ENCODE measurements around the gene NUDT3.
"Not testable (repeated sequence)": the region's sequence is repeated elsewhere in the genome, so short reads cannot be mapped to it uniquely, and the experiment has no call there.

NUDT3 gene

GRCh38 chr6:34359418-34360158 lies 32.9 kb downstream of the NUDT3 start:
- H3K4me1 ChIP-seq (ENCODE audit: low read length) = peaks cover 12% of the 10 kb centered on the region
- H3K27me3 ChIP-seq (ENCODE audit: low read depth, low read length) = no peaks in the 10 kb centered on the region
- no peak overlapping the region for H2AFZ ChIP-seq (ENCODE audit: low read depth, low read length)
- H3K4me2 ChIP-seq (ENCODE audit: low read length) = no peak overlapping the region
- H3K9ac ChIP-seq (ENCODE audit: low read length) = no peak overlapping the region
- peaks cover 52% of the 10 kb centered on the region for H3K79me2 ChIP-seq (ENCODE audit: low read length)
- H4K20me1 ChIP-seq (ENCODE audit: insufficient read depth, low read length) = peaks cover 10% of the 10 kb centered on the region; the same call in 1 of the 2 replicates
- H3K27ac ChIP-seq (ENCODE audit: low read length) = no peak overlapping the region
- no peak overlapping the region for H3K4me3 ChIP-seq (ENCODE audit: low read length)
- no peaks in the 10 kb centered on the region for H3K36me3 ChIP-seq (replicated peaks; ENCODE audit: low read depth, low read length)
- TF ChIP-seq CTCF (IDR thresholded peaks at IDR 0.05; ENCODE audit: low read depth, low read length) (no peak), EZH2phosphoT487 (IDR thresholded peaks at IDR 0.05; ENCODE audit: low read depth) (no peak)
- H3K9me3 ChIP-seq (ENCODE audit: insufficient read depth, low read length) = no peaks in the 10 kb centered on the region

- no peak for TF ChIP-seq CTCF (IDR thresholded peaks at IDR 0.05; ENCODE audit: low read depth, low read length)
- TF ChIP-seq EZH2phosphoT487 (IDR thresholded peaks at IDR 0.05; ENCODE audit: low read depth) = no peak
- Histone ChIP-seq H3K9me3 (ENCODE audit: insufficient read depth, low read length) (no peaks in the 10 kb centered on the region), H4K20me1 (ENCODE audit: insufficient read depth, low read length) (peaks cover 9% of the 10 kb centered on the region; the same call in 1 of the 2 replicates), H3K4me2 (ENCODE audit: low read length) (no peak overlapping the region), H3K4me1 (ENCODE audit: low read length) (peaks cover 11% of the 10 kb centered on the region), H3K27ac (ENCODE audit: low read length) (no peak overlapping the region), H3K4me3 (ENCODE audit: low read length) (no peak overlapping the region), H3K9ac (ENCODE audit: low read length) (no peak overlapping the region), H3K36me3 (replicated peaks; ENCODE audit: low read depth, low read length) (no peaks in the 10 kb centered on the region), H2AFZ (ENCODE audit: low read depth, low read length) (no peak overlapping the region), H3K27me3 (ENCODE audit: low read depth, low read length) (no peaks in the 10 kb centered on the region), H3K79me2 (ENCODE audit: low read length) (peaks cover 42% of the 10 kb centered on the region)
Observed at GRCh38 chr6:34358389-34358905, 34.0 kb downstream of the NUDT3 start.

GRCh38 chr6:34357937-34358336 lies 34.5 kb downstream of the NUDT3 start:
- Histone ChIP-seq H4K20me1 (ENCODE audit: insufficient read depth, low read length) (0 out of 2 replicates have a peak, but pooled peaks cover 4% of the 10 kb centered on the region), H3K9ac (ENCODE audit: low read length) (no peak overlapping the region), H3K4me1 (ENCODE audit: low read length) (peaks cover 6% of the 10 kb centered on the region), H3K4me3 (ENCODE audit: low read length) (no peak overlapping the region), H2AFZ (ENCODE audit: low read depth, low read length) (no peak overlapping the region), H3K79me2 (ENCODE audit: low read length) (peaks cover 36% of the 10 kb centered on the region), H3K36me3 (replicated peaks; ENCODE audit: low read depth, low read length) (no peaks in the 10 kb centered on the region), H3K9me3 (ENCODE audit: insufficient read depth, low read length) (no peaks in the 10 kb centered on the region), H3K27me3 (ENCODE audit: low read depth, low read length) (no peaks in the 10 kb centered on the region), H3K27ac (ENCODE audit: low read length) (no peak overlapping the region), H3K4me2 (ENCODE audit: low read length) (no peak overlapping the region)
- TF ChIP-seq CTCF (IDR thresholded peaks at IDR 0.05; ENCODE audit: low read depth, low read length) (no peak), EZH2phosphoT487 (IDR thresholded peaks at IDR 0.05; ENCODE audit: low read depth) (no peak)

- no peak overlapping the region for H3K9ac ChIP-seq (ENCODE audit: low read length)
- no peak overlapping the region for H3K27ac ChIP-seq (ENCODE audit: low read length)
- H3K79me2 ChIP-seq (ENCODE audit: low read length) = peaks cover 21% of the 10 kb centered on the region
- H3K27me3 ChIP-seq (ENCODE audit: low read depth, low read length) = no peaks in the 10 kb centered on the region
- no peaks in the 10 kb centered on the region for H4K20me1 ChIP-seq (ENCODE audit: insufficient read depth, low read length)
- H3K9me3 ChIP-seq (ENCODE audit: insufficient read depth, low read length) = no peaks in the 10 kb centered on the region
- no peak overlapping the region for H3K4me3 ChIP-seq (ENCODE audit: low read length)
- TF ChIP-seq CTCF (IDR thresholded peaks at IDR 0.05; ENCODE audit: low read depth, low read length) (no peak), EZH2phosphoT487 (IDR thresholded peaks at IDR 0.05; ENCODE audit: low read depth) (no peak)
- no peaks in the 10 kb centered on the region for H3K4me1 ChIP-seq (ENCODE audit: low read length)
- no peaks in the 10 kb centered on the region for H3K36me3 ChIP-seq (replicated peaks; ENCODE audit: low read depth, low read length)
- H2AFZ ChIP-seq (ENCODE audit: low read depth, low read length) = no peak overlapping the region
- no peak overlapping the region for H3K4me2 ChIP-seq (ENCODE audit: low read length)
Observed at GRCh38 chr6:34355889-34356288, 36.6 kb downstream of the NUDT3 start.

GRCh38 chr6:34354230-34354629 lies 38.2 kb downstream of the NUDT3 start:
- H3K9me3 ChIP-seq (ENCODE audit: insufficient read depth, low read length); H3K4me3 ChIP-seq (ENCODE audit: low read length); H3K4me1 ChIP-seq (ENCODE audit: low read length); H3K27me3 ChIP-seq (ENCODE audit: low read depth, low read length); H3K27ac ChIP-seq (ENCODE audit: low read length); H3K9ac ChIP-seq (ENCODE audit: low read length); H2AFZ ChIP-seq (ENCODE audit: low read depth, low read length); H3K36me3 ChIP-seq (replicated peaks; ENCODE audit: low read depth, low read length); H4K20me1 ChIP-seq (ENCODE audit: insufficient read depth, low read length); H3K4me2 ChIP-seq (ENCODE audit: low read length): not testable (repeated sequence)
- peaks cover 15% of the 10 kb centered on the region for H3K79me2 ChIP-seq (ENCODE audit: low read length)

GRCh38 chr6:34353530-34353929 lies 38.9 kb downstream of the NUDT3 start:
- not testable (repeated sequence) for H3K27me3 ChIP-seq (ENCODE audit: low read depth, low read length); H3K4me2 ChIP-seq (ENCODE audit: low read length); H3K36me3 ChIP-seq (replicated peaks; ENCODE audit: low read depth, low read length); H3K4me3 ChIP-seq (ENCODE audit: low read length); H3K9me3 ChIP-seq (ENCODE audit: insufficient read depth, low read length); H3K9ac ChIP-seq (ENCODE audit: low read length); H4K20me1 ChIP-seq (ENCODE audit: insufficient read depth, low read length); H2AFZ ChIP-seq (ENCODE audit: low read depth, low read length); H3K27ac ChIP-seq (ENCODE audit: low read length); H3K4me1 ChIP-seq (ENCODE audit: low read length)
- H3K79me2 ChIP-seq (ENCODE audit: low read length) = peaks cover 12% of the 10 kb centered on the region

All from OCI-LY3 (cell line).